Calu3 (cell line): ENCODE measurements around the gene MYB. TPM values are rescaled to one million over a fixed set of nuclear protein-coding genes. Genes with fewer than 3 reads are reported as not detected.

Experiments used
- BruUV-seq: library from RNA; stranded (reverse); fragments of 400-500 nt; replicated peaks from 2 replicates; lab custom pipeline; 2021; lab: Mats Ljungman, UMichigan
- CTCF ChIA-PET: fragments of 300-600 bp; sonication (Branson Sonifier 250); formaldehyde crosslinking; loops from one replicate; lab custom pipeline; 2022; ENCODE audit warnings: antibody characterized with exemption; lab: Charles Lee
- DNase-seq: peaks from one replicate; pipeline ENCODE4 v3.0.0; 2022
- H3K27ac Mint-ChIP-seq: one replicate; pipeline ENCODE4 v1.8.0; 2022; ENCODE audit warnings: mixed read lengths; ENCODE audit not compliant: unreplicated experiment
- H3K27me3 Mint-ChIP-seq: one replicate; pipeline ENCODE4 v1.8.0; 2022; ENCODE audit warnings: mixed read lengths; ENCODE audit not compliant: unreplicated experiment
- H3K36me3 Mint-ChIP-seq: one replicate; pipeline ENCODE4 v1.8.0; 2022; ENCODE audit warnings: mild to moderate bottlenecking, moderate library complexity, mixed read lengths; ENCODE audit not compliant: insufficient read depth, unreplicated experiment
- H3K4me1 Mint-ChIP-seq: one replicate; pipeline ENCODE4 v1.8.0; 2022; ENCODE audit warnings: mild to moderate bottlenecking, low read depth, mixed read lengths; ENCODE audit not compliant: unreplicated experiment
- H3K4me3 Mint-ChIP-seq: one replicate; pipeline ENCODE4 v1.8.0; 2022; ENCODE audit warnings: mild to moderate bottlenecking, low read depth, moderate library complexity, mixed read lengths; ENCODE audit not compliant: unreplicated experiment
- H3K9me3 Mint-ChIP-seq: one replicate; pipeline ENCODE4 v1.8.0; 2022; ENCODE audit warnings: low read depth, mixed read lengths; ENCODE audit not compliant: unreplicated experiment
- CTCF ChIP-seq: fragments of 200-600 bp; IDR thresholded peaks from one replicate; pipeline ENCODE4 v1.8.0; 2022; ENCODE audit warnings: antibody characterized with exemption; ENCODE audit not compliant: unreplicated experiment
- intact Hi-C: fragments of 100-400 bp; cut with micrococcal nuclease; formaldehyde crosslinking; loops from one replicate; pipeline ENCODE4 v1.10.0; 2022; ENCODE audit not compliant: unreplicated experiment
- total RNA-seq: library from RNA; stranded (reverse); gene quantifications from 2 replicates; pipeline ENCODE4 v1.2.3, GENCODE V29; 2022

Gene MYB
- total RNA-seq, 1 experiment from 2014 or later: 3.1 TPM

- Mint-ChIP-seq H3K27ac (no peak overlapping the region), H3K4me1 (no peaks in the 10 kb centered on the region), H3K27me3 (no peaks in the 10 kb centered on the region), H3K9me3 (no peaks in the 10 kb centered on the region), H3K36me3 (no peaks in the 10 kb centered on the region), H3K4me3 (no peak overlapping the region)
- DNase-seq: no peak
- no peak for TF ChIP-seq CTCF
- BruUV-seq: no TSS peak
- CTCF ChIA-PET: no interaction called here
- intact Hi-C loops: no loop called here
Measured at GRCh38 chr6:135228486-135228885, 47.4 kb downstream of the MYB start.

GRCh38 chr6:135229996-135230395 is 48.9 kb downstream of the MYB start:
- no TSS peak for BruUV-seq
- CTCF ChIA-PET: no interaction called here
- intact Hi-C loops: no loop called here
- no peak overlapping the region for H3K4me3 Mint-ChIP-seq
- no peak overlapping the region for H3K27ac Mint-ChIP-seq
- DNase-seq: no peak
- no peaks in the 10 kb centered on the region for H3K9me3 Mint-ChIP-seq
- H3K4me1 Mint-ChIP-seq: no peaks in the 10 kb centered on the region
- no peaks in the 10 kb centered on the region for H3K36me3 Mint-ChIP-seq
- TF ChIP-seq CTCF: no peak
- no peaks in the 10 kb centered on the region for H3K27me3 Mint-ChIP-seq

GRCh38 chr6:135230711-135231468 is 49.8 kb downstream of the MYB start:
- no peaks in the 10 kb centered on the region for H3K36me3 Mint-ChIP-seq
- CTCF ChIA-PET: no interaction called here

GRCh38 chr6:135231469-135231844 is 50.3 kb downstream of the MYB start:
- intact Hi-C loops: no loop called here
- Mint-ChIP-seq H3K36me3 (no peaks in the 10 kb centered on the region), H3K9me3 (no peaks in the 10 kb centered on the region), H3K27ac (no peak overlapping the region), H3K27me3 (no peaks in the 10 kb centered on the region), H3K4me1 (no peaks in the 10 kb centered on the region), H3K4me3 (no peak overlapping the region)
- CTCF ChIA-PET: no interaction called here
- BruUV-seq: no TSS peak
- DNase-seq: no peak
- TF ChIP-seq CTCF: no peak

More at GRCh38 chr6:135230711-135231468, 49.8 kb downstream of the MYB start:
- no peak for TF ChIP-seq CTCF
- DNase-seq: no peak
- BruUV-seq: no TSS peak
- Mint-ChIP-seq H3K4me3 (no peak overlapping the region), H3K27ac (no peak overlapping the region), H3K4me1 (no peaks in the 10 kb centered on the region), H3K9me3 (no peaks in the 10 kb centered on the region), H3K27me3 (no peaks in the 10 kb centered on the region)
- intact Hi-C loops: no loop called here
